ENCODE data around the gene NUP93.

The NUP93 gene

GRCh38 chr16:56824331-56824730 lies 94.4 kb downstream of the NUP93 start:
- DNase-seq, result no peak

DNA sequence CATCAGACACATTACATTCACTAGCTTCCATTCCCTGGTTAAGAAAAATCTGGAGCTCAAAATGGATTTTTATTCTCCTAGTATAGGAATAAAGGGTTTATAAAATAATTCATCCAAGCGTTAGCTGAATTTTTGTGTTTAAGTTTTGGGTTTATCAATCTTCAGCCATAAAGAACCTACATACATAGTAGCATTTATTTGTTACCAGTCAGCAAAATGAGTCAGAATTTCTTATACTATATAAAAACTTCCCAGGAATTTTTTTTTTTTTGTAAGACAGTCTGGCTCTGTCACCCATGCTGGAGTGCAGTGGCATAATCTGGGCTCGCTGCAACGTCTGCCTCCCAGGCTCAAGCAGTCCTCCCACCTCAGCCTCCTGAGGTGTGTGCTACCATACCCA lies 94.9 kb downstream of the NUP93 start:
- DNase-seq, result no peak

DNA sequence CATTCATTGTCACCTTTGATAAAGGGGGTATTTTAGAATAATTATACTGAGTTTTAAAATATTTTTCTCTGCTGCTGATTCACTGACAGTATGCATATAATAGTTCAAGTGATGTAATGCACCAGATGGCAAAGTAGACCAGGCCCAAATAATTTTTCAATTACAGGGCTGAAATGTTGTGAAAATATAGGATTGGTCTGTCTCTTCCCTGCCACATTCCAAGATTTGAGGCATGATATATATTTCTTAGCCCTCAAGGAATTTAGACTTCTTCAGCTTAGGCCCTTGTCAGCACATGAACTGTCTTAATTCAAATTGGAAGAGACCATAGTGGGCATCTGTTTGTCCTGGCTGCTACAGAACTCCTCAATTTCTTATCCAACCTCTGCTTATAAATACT lies 95.9 kb downstream of the NUP93 start:
- DNase-seq, result no peak

DNA sequence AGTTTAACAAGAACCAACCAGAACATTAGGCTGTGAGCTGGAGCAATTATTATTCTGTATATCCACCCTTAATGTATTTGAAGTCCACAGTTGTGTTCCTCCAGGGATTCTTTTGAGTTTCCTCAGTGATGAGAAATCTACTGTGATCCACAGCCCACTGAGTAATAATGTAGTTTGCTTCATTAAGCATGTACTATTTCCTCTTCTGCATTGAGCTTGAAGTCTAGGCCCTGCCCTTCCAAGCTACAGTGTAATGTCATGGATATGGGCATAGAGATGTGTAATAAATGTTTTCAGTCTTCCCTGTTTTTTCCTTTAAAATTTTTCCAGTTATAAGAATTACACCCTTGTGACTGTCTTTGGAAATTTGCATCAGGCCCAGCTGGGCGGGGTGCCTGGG lies 98.7 kb downstream of the NUP93 start:
- no peak for DNase-seq

- no peak for DNase-seq
Measured at GRCh38 chr16:56830669-56831068, 100.7 kb downstream of the NUP93 start.

DNA sequence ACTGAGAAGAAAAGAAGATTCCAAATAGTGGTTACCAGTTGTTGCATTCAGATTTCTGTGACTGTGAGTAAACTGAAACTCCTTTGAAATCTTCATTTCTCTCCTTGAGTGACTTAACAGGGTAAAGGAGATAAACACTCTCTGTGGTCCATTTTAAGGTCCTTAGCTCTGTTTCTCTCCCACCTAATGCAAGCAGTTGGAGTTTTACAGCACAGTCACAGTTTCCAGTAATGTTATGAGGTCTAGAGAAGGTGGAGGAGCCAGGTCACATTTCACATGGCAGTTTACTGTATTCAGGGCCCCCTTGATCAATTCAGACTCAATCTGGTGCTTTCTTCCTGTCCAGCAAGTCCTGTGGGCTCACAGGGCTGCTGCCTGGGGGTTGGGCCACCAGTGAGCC lies 102.8 kb downstream of the NUP93 start:
- no peak for DNase-seq

GRCh38 chr16:56833243-56833970 lies 103.5 kb downstream of the NUP93 start:
- no peak for DNase-seq

DNA sequence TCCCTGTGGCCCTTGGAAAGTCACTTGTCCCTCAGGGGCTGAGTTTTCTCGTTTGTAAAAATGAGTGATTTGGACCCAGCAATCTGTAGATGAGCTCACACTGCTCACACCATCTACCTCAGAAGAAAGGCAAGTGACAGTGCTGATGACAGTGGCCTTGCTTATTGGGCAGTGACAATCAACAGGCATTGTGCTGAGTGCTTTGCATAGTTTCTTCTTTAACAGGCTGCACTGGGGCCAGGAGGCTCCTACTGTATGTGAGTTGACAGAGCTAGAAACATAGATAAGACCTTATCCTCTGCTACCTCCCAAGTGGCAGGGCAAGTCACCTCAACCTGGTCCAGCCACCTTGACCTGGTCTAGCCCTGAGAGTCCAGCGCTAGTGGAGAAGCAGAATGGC lies 105.4 kb downstream of the NUP93 start:
- no peak for DNase-seq

GRCh38 chr16:56836410-56837230 lies 106.7 kb downstream of the NUP93 start:
- DNase-seq, result no peak

GRCh38 chr16:56838622-56839337 lies 108.9 kb downstream of the NUP93 start:
- no peak for DNase-seq

DNA sequence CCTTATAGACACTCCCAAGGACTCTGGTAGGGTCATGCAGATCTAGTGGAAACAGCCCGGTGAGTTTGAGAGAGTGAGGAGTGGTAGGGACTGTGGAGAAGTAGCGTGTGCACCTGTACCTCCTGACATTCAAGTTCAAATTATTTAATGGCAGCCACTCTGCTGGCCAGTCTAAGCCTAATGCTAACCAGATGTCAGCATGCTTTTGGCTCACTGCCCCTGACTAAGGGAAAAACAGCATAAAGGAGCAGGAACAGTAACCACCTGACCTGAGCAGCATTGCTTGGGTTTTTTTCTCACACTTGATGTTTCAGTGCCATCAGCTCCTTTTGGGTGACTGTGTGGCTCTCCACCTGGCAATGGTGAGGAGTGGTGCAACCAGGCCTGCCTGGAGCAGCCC lies 111.3 kb downstream of the NUP93 start:
- DNase-seq, result no peak

DNA sequence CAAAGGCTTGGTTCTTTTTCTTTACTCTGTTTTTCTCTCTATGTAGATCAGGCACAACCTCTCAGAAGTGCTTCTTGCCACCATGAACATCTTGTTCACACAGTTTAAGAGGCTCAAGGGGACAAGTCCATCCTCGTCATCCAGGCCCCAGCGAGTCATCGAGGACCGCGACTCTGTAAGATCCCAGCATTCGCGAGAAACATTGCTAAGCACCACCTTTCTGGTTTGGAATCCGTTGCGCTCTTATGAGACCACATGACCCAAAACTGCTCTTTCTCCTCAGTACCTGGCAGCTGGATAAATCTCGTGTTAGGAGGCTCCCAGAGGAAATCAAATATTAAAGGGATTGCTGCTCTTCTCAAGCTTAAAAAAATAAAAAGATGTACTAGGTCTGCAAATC lies 111.7 kb downstream of the NUP93 start:
- DNase-seq, result no peak

- no peak for DNase-seq
Measured at GRCh38 chr16:56842133-56842532, 112.2 kb downstream of the NUP93 start.

- DNase-seq, result no peak
Measured at GRCh38 chr16:56844056-56844455, 114.1 kb downstream of the NUP93 start.

GRCh38 chr16:56847173-56847910 lies 117.4 kb downstream of the NUP93 start:
- no peak for DNase-seq

DNA sequence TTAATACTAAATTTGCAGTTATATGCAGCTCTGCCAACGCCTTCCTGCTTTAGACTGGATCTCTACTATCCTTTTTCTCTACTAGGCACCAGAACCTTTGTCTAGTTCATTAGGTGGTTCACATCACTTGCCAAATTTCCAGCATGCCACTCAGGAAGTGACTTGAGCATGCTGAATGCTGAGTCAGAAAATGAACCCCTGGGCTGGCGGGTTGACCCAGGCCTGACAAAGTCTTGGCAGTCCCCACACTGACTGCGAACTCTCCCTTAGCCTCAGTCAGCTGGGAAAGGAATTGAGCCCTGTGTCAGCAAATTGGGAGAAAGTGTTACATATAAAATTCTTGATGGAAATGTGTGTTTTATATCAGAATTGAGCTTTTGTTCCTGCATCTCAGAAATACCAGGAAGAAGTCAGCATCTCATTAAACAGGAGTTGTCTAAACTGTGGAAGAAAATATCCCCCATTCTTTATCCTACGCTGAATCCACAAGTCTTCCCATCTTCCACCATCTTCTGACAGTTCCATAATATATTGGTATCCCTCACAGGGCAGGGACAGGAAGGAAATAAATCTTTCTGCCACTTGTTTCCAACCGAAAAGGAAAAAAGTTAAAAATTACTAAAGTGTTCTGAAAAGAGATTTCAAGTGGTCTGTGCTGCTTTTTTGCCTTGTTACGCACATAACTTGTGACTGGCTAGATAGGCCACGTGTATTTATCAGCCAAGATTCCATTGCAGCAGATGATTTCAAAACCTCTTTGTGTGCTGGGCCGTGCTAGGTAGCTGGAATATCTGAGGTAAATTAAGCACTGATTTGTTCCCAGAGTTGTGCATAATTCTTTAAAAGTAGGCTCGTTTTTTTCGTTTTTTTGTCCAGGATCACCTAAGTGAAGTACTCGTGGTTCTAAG lies 118.4 kb downstream of the NUP93 start:
- no peak for DNase-seq

GRCh38 chr16:56848955-56849689 lies 119.2 kb downstream of the NUP93 start:
- DNase-seq, result no peak

DNA sequence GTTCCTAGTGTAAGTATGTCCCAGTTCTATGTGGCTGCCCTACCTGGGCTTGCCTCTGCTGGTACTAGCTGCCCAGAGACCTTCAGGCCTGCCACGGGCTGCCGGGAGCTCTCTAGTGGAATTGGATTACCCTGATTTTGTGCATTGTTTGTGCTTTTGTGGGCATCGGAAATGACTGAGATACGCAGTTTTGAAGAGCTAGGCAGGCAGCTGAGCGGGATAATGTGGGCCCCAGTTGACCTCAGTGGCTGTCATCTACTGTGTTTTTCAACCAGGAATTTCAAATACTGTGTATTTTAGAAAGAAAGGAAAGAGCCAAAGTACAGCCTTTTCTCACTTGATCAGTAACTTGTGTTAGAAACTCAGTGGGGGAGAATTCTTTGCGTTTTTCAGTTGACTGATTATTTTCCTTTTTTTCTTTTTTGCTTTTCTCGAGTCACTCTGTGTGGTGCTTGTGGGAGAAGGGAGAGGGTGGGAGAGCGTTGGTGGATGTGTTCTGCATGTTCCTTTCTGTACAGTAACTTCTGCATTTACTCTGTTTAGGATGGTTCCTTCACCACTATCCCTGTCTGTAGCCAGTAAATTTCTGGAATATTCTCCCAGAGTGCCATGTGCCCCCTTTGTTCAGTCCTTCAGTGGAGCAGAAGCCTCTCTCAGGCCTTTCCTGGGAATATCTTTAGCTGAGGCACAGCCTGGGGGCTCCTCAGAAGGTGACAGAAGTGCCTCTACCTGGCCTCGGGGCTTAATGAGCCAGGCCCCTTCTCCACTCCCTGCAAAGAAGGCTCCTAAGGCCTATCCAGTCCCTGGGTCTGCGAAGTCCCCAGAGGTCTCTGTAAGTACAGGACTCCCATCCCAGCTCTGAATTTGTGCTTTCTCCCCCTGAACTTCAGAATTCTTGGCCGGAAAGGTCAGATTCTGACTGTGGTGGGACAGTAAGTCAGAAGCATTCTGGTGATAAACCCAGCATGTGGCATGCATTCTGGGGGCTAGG lies 120.1 kb downstream of the NUP93 start:
- DNase-seq, result no peak

- no peak for DNase-seq
Measured at GRCh38 chr16:56851671-56852400, 121.9 kb downstream of the NUP93 start.

All from activated T-cell treated with anti-CD3 and anti-CD28 coated beads for 4 hours (primary cell).